T-cell (primary cell): ENCODE results near the gene GLRX. TPM values are rescaled to one million over a fixed set of nuclear protein-coding genes. Genes with fewer than 3 reads are reported as not detected.

ENCODE experiments used
- ATAC-seq, 4 experiments: fragments of 200-7000 bp in 3 of 4; fragments of 150-1000 bp in 1 of 4; cut with Tn5 transposase; replicated peaks in 1 of 4; 1 replicate in 3 of 4; 2 replicates in 1 of 4; pipeline ENCODE4 v1.10.0; 2021; ENCODE audit warnings: moderate library complexity in 3 of 4, mild to moderate bottlenecking in 2 of 4, moderate number of reproducible peaks in 1 of 4
- CTCF ChIA-PET, 2 donors: fragments of 300-600 bp; sonication (Branson Sonifier 250); formaldehyde crosslinking; loops; one replicate each; lab custom pipeline; 2022; ENCODE audit warnings: antibody characterized with exemption in 2 of 2; lab: Charles Lee
- POLR2A ChIA-PET, 2 donors: fragments of 300-600 bp; sonication (Branson Sonifier 250); formaldehyde crosslinking; loops; one replicate each; lab custom pipeline; 2022; ENCODE audit warnings: antibody characterized with exemption in 2 of 2; lab: Charles Lee
- DNase-seq, 35 experiments: peaks; one replicate each; pipeline versions ENCODE4 v3.0.0 to v3.0.0-alpha.2; 2013 to 2023
- H3K27ac ChIP-seq: one replicate; pipeline ENCODE4 v1.5.1; 2013; ENCODE audit warnings: low read length
- H3K27me3 ChIP-seq, 2 experiments: replicated peaks in 1 of 2; 1 replicate in 1 of 2; 2 replicates in 1 of 2; pipeline versions ENCODE4 v1.6.1 to v1.7.0; 2013; ENCODE audit warnings: low read length in 1 of 2, mixed read lengths in 1 of 2; ENCODE audit not compliant: control insufficient read depth in 2 of 2, insufficient read depth in 2 of 2; ENCODE audit errors: extremely low read depth in 1 of 2
- H3K36me3 ChIP-seq, 2 donors: 1 replicate in 1 of 2; 2 replicates in 1 of 2; pipeline versions ENCODE4 v1.6.1 to v1.7.0; 2013; ENCODE audit warnings: low read length in 1 of 2; ENCODE audit not compliant: control insufficient read depth in 2 of 2, insufficient read depth in 1 of 2; ENCODE audit errors: extremely low read depth in 1 of 2
- H3K4me1 ChIP-seq, 2 experiments: 1 replicate in 1 of 2; 2 replicates in 1 of 2; pipeline versions ENCODE4 v1.6.1 to v1.7.0; 2013; ENCODE audit warnings: low read length in 2 of 2, mixed read lengths in 1 of 2; ENCODE audit not compliant: insufficient read depth in 2 of 2, control insufficient read depth in 1 of 2; ENCODE audit errors: extremely low read depth in 1 of 2
- H3K4me3 ChIP-seq, 2 donors: 1 replicate in 1 of 2; 2 replicates in 1 of 2; pipeline versions ENCODE4 v1.5.1 to v1.7.0; 2013; ENCODE audit warnings: mild to moderate bottlenecking in 2 of 2, low read length in 1 of 2, moderate library complexity in 1 of 2; ENCODE audit not compliant: control insufficient read depth in 1 of 2; ENCODE audit errors: extremely low read depth in 1 of 2
- H3K9me3 ChIP-seq: 2 replicates; pipeline ENCODE4 v1.7.0; 2013
- H3K27ac Mint-ChIP-seq, 2 donors: one replicate each; pipeline ENCODE4 v1.8.0; 2020 to 2021; ENCODE audit warnings: mild to moderate bottlenecking in 2 of 2, mixed read lengths in 2 of 2
- H3K27me3 Mint-ChIP-seq, 2 donors: one replicate each; pipeline ENCODE4 v1.8.0; 2021 to 2022; ENCODE audit warnings: mixed read lengths in 2 of 2
- H3K36me3 Mint-ChIP-seq: one replicate; pipeline ENCODE4 v1.8.0; 2021; ENCODE audit warnings: mixed read lengths
- H3K4me1 Mint-ChIP-seq, 3 donors: one replicate each; pipeline ENCODE4 v1.8.0; 2020 to 2022; ENCODE audit warnings: mixed read lengths in 3 of 3, mild to moderate bottlenecking in 1 of 3
- H3K4me3 Mint-ChIP-seq, 3 donors: one replicate each; pipeline ENCODE4 v1.8.0; 2020 to 2022; ENCODE audit warnings: mild to moderate bottlenecking in 3 of 3, mixed read lengths in 3 of 3, moderate library complexity in 3 of 3
- H3K9me3 Mint-ChIP-seq, 3 donors: one replicate each; pipeline ENCODE4 v1.8.0; 2020 to 2022; ENCODE audit warnings: mixed read lengths in 3 of 3
- WGBS: methylation state at CpG from one replicate; pipeline ENCODE4 v1.1.5; 2013; ENCODE audit warnings: missing lambda C conversion rate; ENCODE audit not compliant: insufficient coverage; 5-methylcytosine and 5-hydroxymethylcytosine counted together
- total RNA-seq, 35 experiments: library from RNA in 6 of 35; stranded (reverse) in 6 of 35; fragments of 120-200 nt in 1 of 35; gene quantifications; one replicate each; pipeline versions ENCODE4 v1.2.1 to v1.2.4 and lab custom pipeline; 2013 to 2026

Gene GLRX
- total RNA-seq, 5 donors from 2014 or later (not counting 1 experiment from before 2014, with no cell fraction given): 27.6 to 73.3 (median 56.8) TPM

DNA sequence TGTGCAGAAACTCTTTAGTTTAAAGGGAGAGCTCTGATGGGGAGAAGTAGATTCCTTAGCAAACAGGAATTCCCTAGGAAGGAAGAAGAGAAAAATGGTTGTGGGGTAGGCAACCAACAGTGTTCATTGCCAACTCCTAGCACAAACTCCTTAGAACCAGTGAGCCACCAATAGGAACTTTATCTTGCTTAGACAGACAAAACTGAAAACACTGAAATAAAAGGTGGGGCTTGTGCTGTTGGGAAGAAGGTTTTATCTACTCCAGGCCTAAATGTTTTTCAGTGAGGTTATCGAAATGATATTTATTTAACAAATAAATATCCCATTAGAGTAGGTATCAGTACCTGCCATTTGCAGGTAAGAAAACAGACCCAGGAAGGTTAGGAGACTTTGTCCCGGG is 7.7 kb upstream of the GLRX start:
- peaks cover 22 to 23% of the 10 kb centered on the region in 2 experiments for H3K4me1 ChIP-seq
- no peaks in the 10 kb centered on the region for H3K36me3 ChIP-seq
- Mint-ChIP-seq H3K27me3 (no peaks in the 10 kb centered on the region), H3K27ac (peak overlapping the region in 1 of 2 donors; percentile 79), H3K4me3 (no peak overlapping the region), H3K36me3 (no peaks in the 10 kb centered on the region), H3K9me3 (no peaks in the 10 kb centered on the region), H3K4me1 (peaks cover 45 to 51% (median 47%) of the 10 kb centered on the region in 3 donors)
- CTCF ChIA-PET: interaction anchor here in 1 of 2 donors (2.0 kb wide), 1 partner anchor 11 kb away, joined by 6 read pairs; no protein-coding TSS in a partner anchor
- WGBS: 92% methylated on average over 1 of the region's 2 CpGs
- POLR2A ChIA-PET: no interaction called here
- no peaks in the 10 kb centered on the region for H3K27me3 ChIP-seq
- H3K27ac ChIP-seq: no peak overlapping the region
- H3K9me3 ChIP-seq: no peaks in the 10 kb centered on the region
- H3K4me3 ChIP-seq: no peak overlapping the region
- ATAC-seq: no peak
- no peak for DNase-seq

DNA sequence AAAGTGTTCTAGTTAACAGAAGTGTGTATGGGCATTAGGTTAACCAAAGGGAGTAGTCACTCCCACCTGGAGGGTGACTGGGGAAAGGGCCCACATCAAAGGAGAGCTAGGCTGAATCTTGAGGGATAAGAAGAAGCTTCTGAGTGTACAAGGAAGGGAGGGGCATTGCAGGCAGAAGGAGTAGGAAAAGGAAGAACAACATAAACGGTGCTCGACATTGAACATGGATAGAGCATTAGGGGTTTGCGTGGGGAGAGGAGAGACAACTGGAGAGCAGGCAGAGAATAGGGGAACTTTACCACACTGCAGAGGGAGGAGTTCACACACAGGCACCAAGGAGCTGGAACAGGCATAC is 5.3 kb upstream of the GLRX start:
- Histone ChIP-seq H3K4me1 (peaks cover 28 to 33% of the 10 kb centered on the region in 2 experiments), H3K4me3 (no peak overlapping the region), H3K9me3 (no peaks in the 10 kb centered on the region), H3K27me3 (no peaks in the 10 kb centered on the region), H3K27ac (no peak overlapping the region), H3K36me3 (no peaks in the 10 kb centered on the region)
- peak overlapping the region; percentile 12 to 29 for H3K27ac Mint-ChIP-seq
- DNase-seq: no peak
- H3K27me3 Mint-ChIP-seq: no peaks in the 10 kb centered on the region
- ChIA-PET CTCF (interaction anchor here in 1 of 2 donors (0.7 to 0.9 kb wide), 3 partner anchors 41 to 163 kb away, joined by 3 to 5 read pairs (median 3); no protein-coding TSS in a partner anchor), POLR2A (interaction anchor here (0.5 to 0.6 kb wide), 2 partner anchors 16 to 286 kb away, joined by 3 to 8 read pairs; no protein-coding TSS in a partner anchor)
- ATAC-seq: no peak
- WGBS: 97% methylated on average over 3 of the region's 3 CpGs
- H3K4me1 Mint-ChIP-seq: peaks cover 50 to 55% (median 51%) of the 10 kb centered on the region in 3 donors
- H3K9me3 Mint-ChIP-seq: no peaks in the 10 kb centered on the region
- no peaks in the 10 kb centered on the region for H3K36me3 Mint-ChIP-seq
- H3K4me3 Mint-ChIP-seq: no peak overlapping the region

DNA sequence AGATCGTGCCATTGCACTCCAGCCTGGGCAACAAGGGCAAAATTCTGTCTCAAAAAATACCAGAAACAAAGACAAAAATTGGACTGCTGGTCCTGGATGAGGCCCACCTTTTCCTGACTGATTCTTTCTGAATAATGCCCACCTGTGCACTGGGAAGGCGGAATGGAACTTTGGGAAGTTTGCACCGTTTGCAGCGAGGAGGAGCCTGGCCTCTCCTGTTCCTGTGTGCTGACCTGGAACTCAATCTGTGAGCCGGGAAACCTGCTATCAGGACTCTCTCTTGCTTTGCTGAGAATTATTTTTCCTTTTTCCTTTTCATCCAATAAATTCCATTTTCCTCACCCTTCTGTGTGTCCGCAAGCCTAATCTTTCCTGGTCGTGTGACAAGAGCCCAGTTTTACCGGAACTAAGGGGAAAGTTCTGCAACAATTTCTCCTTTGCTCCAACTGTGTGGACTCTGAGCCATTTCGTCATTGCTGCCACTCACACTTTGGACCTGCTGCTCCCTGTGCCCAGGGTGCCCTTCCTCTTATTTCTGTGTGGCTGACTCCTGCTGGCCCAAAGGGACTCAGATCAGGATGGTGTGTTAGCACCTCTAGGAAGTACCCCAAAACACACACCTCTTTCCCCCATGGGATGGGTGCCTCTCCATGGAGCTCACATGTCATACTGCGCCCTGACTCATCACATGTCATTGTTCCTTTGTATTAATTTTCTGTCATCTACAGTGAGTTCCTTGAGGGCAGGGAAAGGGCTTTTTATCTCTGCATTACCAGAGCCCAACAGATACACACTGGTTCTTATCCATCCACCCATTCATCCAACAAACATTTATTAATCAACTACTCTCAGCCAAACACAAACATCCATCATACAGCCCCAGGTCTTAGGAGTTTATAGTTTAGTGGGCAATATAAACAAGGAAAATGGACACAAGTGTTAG is 4.7 kb upstream of the GLRX start:
- DNase-seq (no peak), ATAC-seq (no peak)
- Histone ChIP-seq H3K4me3 (no peak overlapping the region), H3K27me3 (no peaks in the 10 kb centered on the region), H3K27ac (no peak overlapping the region), H3K9me3 (no peaks in the 10 kb centered on the region), H3K4me1 (peaks cover 30 to 33% of the 10 kb centered on the region in 2 experiments), H3K36me3 (no peaks in the 10 kb centered on the region)
- WGBS: 94% methylated on average over 8 of the region's 10 CpGs
- CTCF ChIA-PET: interaction anchor here in 1 of 2 donors (0.8 kb wide), 1 partner anchor 41 kb away, joined by 3 read pairs; no protein-coding TSS in a partner anchor
- H3K9me3 Mint-ChIP-seq: no peaks in the 10 kb centered on the region
- peak overlapping the region; percentile 12 to 29 for H3K27ac Mint-ChIP-seq
- H3K4me1 Mint-ChIP-seq: peaks cover 48 to 53% (median 50%) of the 10 kb centered on the region in 3 donors
- no peaks in the 10 kb centered on the region for H3K27me3 Mint-ChIP-seq
- POLR2A ChIA-PET: interaction anchor here (0.5 to 0.6 kb wide), 2 partner anchors 17 to 285 kb away, joined by 3 to 8 read pairs; no protein-coding TSS in a partner anchor
- H3K36me3 Mint-ChIP-seq: no peaks in the 10 kb centered on the region
- no peak overlapping the region for H3K4me3 Mint-ChIP-seq

DNA sequence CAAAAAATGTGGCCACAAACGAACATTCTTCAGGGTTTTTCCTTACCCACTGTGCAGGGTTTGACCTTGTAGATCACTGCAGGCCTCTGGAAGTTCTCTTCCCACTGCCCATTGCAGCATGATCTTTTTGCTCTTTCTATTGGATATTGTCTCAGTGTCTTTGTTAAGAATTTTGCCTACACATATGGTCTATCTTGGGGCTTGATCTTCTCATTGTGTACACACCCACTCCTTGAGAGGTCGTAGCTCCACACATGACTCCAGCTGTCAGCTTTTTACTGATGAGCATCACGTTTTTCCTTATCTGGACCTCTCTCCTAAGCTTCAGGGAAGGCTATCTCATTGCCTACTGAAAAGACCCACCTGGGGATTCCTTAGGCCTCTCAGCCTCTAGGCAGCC is 3.0 kb upstream of the GLRX start:
- Histone ChIP-seq H3K9me3 (no peaks in the 10 kb centered on the region), H3K4me3 (no peak overlapping the region), H3K4me1 (peaks cover 33 to 42% of the 10 kb centered on the region in 2 experiments), H3K27ac (peak overlapping the region; percentile 40), H3K27me3 (no peaks in the 10 kb centered on the region), H3K36me3 (no peaks in the 10 kb centered on the region)
- Mint-ChIP-seq H3K27me3 (no peaks in the 10 kb centered on the region), H3K36me3 (no peaks in the 10 kb centered on the region), H3K4me3 (peak overlapping the region in 1 of 3 donors; percentile 98), H3K27ac (peak overlapping the region; percentile 84 to 97), H3K9me3 (no peaks in the 10 kb centered on the region), H3K4me1 (peaks cover 48 to 62% (median 54%) of the 10 kb centered on the region in 3 donors)
- ChIA-PET POLR2A (interaction anchor here (0.6 to 1.1 kb wide), 2 partner anchors 8 to 18 kb away, joined by 3 read pairs; no protein-coding TSS in a partner anchor), CTCF (interaction anchor here in 1 of 2 donors (1.1 to 4.3 kb wide), 3 partner anchors 17 to 44 kb away, joined by 3 to 32 read pairs (median 4); no protein-coding TSS in a partner anchor)
- ATAC-seq (no peak), DNase-seq (no peak)
- WGBS: 68% methylated on average over 3 of the region's 3 CpGs

DNA sequence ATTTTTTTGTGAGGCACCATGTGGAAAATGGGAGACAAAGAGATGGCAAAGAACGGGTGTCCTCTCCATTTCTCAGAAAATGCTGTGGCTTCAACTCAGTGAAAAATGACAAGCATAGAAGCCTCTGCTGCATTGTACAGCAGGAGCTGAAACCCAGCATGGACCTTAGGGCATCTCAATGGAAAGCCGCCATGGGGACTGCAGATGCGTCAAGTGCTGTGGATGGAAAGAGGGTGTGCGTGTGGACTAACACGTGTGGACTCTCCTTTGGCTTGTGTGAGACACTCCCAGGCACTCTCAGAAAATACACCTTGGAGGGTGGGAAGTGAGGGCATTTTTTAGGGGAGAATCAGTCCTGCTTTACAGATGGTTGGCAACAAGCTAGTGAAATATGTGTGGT is 2.2 kb upstream of the GLRX start:
- Mint-ChIP-seq H3K36me3 (no peaks in the 10 kb centered on the region), H3K4me3 (peak overlapping the region; percentile 98 to 99 (median 98)), H3K27me3 (no peaks in the 10 kb centered on the region), H3K9me3 (no peaks in the 10 kb centered on the region), H3K27ac (peak overlapping the region; percentile 97 to 99), H3K4me1 (peaks cover 53 to 63% (median 60%) of the 10 kb centered on the region in 3 donors)
- Histone ChIP-seq H3K9me3 (no peaks in the 10 kb centered on the region), H3K36me3 (no peaks in the 10 kb centered on the region), H3K4me3 (no peak overlapping the region), H3K27ac (peak overlapping the region; percentile 86), H3K4me1 (peaks cover 35 to 49% of the 10 kb centered on the region in 2 experiments), H3K27me3 (no peaks in the 10 kb centered on the region)
- DNase-seq (no peak), ATAC-seq (peak in 3 of 4 experiments; percentile 1 to 2 (median 1))
- CTCF ChIA-PET: interaction anchor here (0.6 to 4.3 kb wide), 7 partner anchors 16 to 515 kb away, joined by 3 to 32 read pairs (median 8); no protein-coding TSS in a partner anchor
- POLR2A ChIA-PET: interaction anchor here (0.7 to 0.8 kb wide), 3 partner anchors 10 to 629 kb away, joined by 3 to 5 read pairs (median 4); no protein-coding TSS in a partner anchor
- 69% methylated on average over 5 of the region's 5 CpGs for WGBS
